Activated CD8-positive, alpha-beta memory T cell treated with anti-CD3 and anti-CD28 coated beads, Interleukin-2, amount 10 ng/mL, durations not matched to agents 7 days and 5 days (primary cell): ENCODE results near the gene UBE2I. TPM values are rescaled to one million over a fixed set of nuclear protein-coding genes. Genes with fewer than 3 reads are reported as not detected.

ENCODE experiments used
- ATAC-seq: fragments of 150-1000 bp; cut with Tn5 transposase; one replicate; pipeline ENCODE4 v1.10.0; 2021; ENCODE audit warnings: moderate library complexity
- CTCF ChIA-PET: fragments of 350-600 bp; sonication (Branson Sonifier 250); formaldehyde crosslinking; loops from one replicate; lab custom pipeline; 2021; ENCODE audit warnings: antibody characterized with exemption; lab: Charles Lee
- DNase-seq: peaks from one replicate; pipeline ENCODE4 v3.0.0-alpha.2; 2020
- H3K27ac Mint-ChIP-seq: one replicate; pipeline ENCODE4 v1.8.0; 2021; ENCODE audit warnings: mild to moderate bottlenecking, mixed read lengths
- H3K27me3 Mint-ChIP-seq: one replicate; pipeline ENCODE4 v1.8.0; 2021; ENCODE audit warnings: mixed read lengths
- H3K36me3 Mint-ChIP-seq: one replicate; pipeline ENCODE4 v1.8.0; 2021; ENCODE audit warnings: mild to moderate bottlenecking, mixed read lengths
- H3K4me1 Mint-ChIP-seq: one replicate; pipeline ENCODE4 v1.8.0; 2021; ENCODE audit warnings: mixed read lengths
- H3K4me3 Mint-ChIP-seq: one replicate; pipeline ENCODE4 v1.8.0; 2021; ENCODE audit warnings: mild to moderate bottlenecking, moderate library complexity, mixed read lengths
- H3K9me3 Mint-ChIP-seq: one replicate; pipeline ENCODE4 v1.8.0; 2022; ENCODE audit warnings: low read depth, mixed read lengths
- total RNA-seq, 2 experiments: library from RNA; stranded (reverse); gene quantifications; one replicate each; pipeline ENCODE4 v1.2.3, GENCODE V29; 2021

Gene UBE2I
- total RNA-seq, 2 experiments from 2014 or later = 224 to 253 TPM

DNA sequence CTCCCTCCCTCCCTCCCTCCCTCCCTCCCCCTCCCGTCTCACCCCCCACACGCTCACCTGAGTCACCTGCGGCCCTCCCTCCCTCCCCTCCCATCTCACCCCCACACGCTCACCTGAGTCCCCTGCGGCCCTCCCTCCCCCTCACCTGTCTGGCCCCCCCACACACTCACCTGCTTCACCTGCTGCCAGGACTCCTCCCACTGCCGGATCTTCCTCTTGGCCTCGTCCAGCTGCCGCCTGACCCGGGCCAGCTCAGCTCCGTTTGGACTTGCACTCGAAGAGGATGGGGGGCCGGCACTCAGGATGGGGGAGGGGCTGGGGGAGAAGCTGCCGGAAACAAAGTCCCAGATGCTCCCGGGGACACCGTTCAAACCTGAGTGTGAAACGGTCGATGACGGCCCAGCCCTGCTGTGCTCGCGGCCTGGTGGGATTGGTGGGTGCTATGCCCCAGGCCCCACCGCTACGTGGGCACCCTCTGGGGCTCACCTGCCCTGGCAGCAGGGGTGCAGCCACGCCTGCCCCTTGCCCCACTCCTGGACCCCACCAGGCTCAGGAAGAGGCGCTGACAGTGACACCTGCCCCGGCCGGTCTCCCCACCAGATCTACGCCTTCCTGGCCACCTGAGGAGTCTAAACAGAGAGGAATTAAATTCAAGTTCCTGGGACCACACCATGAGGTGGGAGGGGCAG, 58.2 kb downstream of the UBE2I start:
- H3K9me3 Mint-ChIP-seq = no peaks in the 10 kb centered on the region
- no peak overlapping the region for H3K4me3 Mint-ChIP-seq
- peaks cover 4% of the 10 kb centered on the region for H3K36me3 Mint-ChIP-seq
- H3K4me1 Mint-ChIP-seq = peaks cover 2% of the 10 kb centered on the region
- no peak overlapping the region for H3K27ac Mint-ChIP-seq
- CTCF ChIA-PET = no interaction called here
- no peak for ATAC-seq
- no peaks in the 10 kb centered on the region for H3K27me3 Mint-ChIP-seq
- no peak for DNase-seq

DNA sequence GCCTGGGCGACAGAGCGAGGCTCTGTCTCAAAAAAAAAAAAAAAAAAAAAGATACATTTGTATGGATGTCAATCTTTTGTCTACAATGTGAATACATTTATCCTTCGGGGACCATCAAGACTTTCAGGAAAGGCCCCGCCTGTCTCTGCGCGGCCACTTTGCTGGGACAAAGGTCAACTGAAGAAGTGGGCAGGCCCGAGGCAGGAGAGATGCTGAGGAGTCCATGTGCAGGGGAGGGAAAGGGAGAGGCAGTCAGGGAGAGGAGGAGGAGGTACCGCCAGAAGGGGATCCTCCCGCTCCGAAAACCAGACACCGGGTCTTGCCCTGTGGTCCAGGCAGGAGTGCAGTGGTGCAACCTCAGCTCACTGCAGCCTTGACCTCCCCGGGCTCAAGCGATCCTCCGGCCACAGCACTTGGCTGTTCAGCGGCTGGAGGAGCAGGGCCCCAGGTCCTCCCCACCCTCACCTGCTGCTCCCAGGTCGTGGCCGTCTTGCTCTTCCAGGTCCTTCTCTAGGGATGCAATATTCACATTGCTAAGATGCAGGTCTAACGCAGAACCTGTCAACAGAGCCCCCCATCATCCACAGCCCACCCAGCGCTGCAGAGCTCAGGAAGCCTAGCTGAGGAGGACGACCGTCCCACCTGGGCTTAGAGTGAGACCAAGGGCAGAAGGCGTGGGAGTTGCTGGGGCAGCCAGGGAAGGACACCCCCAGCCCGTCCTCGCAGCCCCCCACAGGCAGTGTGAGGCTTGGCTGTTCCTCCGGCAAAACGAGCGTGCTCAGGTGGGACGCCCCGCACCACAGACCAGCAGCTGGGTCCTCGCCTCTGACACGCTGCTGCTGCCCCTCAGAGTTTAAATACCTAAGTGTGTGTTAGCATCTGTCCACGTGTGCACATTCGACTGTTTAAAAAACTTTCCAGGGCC, 61.9 kb downstream of the UBE2I start:
- DNase-seq (no peak), ATAC-seq (no peak)
- Mint-ChIP-seq H3K36me3 (no peaks in the 10 kb centered on the region), H3K9me3 (no peaks in the 10 kb centered on the region), H3K27ac (no peak overlapping the region), H3K27me3 (no peaks in the 10 kb centered on the region), H3K4me1 (no peaks in the 10 kb centered on the region), H3K4me3 (no peak overlapping the region)
- CTCF ChIA-PET = interaction anchor here (0.6 to 1.1 kb wide), 3 partner anchors 9 to 630 kb away, joined by 3 to 7 read pairs (median 3); no protein-coding TSS in a partner anchor

DNA sequence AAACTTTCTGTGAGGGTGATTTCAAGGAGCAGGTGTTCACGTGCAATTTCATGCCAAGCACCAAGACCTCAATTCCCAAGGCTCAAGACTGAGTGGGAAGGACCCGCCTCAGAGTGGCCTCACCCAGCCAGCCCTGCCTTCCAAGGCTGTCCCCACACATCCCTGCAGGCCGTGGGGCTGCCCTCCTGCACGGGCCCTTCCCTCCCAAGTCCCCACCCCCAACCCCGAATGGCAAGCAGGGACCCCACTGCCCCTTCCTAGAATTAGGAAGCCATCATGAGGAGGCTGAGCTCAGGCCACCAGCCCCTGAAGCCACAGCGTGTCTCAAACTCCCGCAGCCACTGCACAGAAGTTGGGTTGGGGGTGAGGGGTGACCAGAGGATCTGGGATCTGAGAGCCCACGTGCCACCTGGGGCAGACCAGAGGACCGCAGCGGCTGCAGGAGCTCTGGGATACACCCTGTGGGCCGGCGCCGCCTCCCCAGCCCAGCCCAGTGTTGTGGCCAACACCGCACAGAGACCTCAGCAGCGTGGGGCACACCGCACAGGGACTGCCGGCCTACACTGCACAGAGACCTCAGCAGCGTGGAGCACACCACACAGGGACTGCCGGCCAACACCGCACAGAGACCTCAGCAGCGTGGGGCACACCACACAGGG, 63.0 kb downstream of the UBE2I start:
- CTCF ChIA-PET = interaction anchor here (0.6 kb wide), 1 partner anchor 631 kb away, joined by 3 read pairs; no protein-coding TSS in a partner anchor
- no peak overlapping the region for H3K4me3 Mint-ChIP-seq
- H3K27ac Mint-ChIP-seq = no peak overlapping the region
- no peak for ATAC-seq
- H3K27me3 Mint-ChIP-seq = no peaks in the 10 kb centered on the region
- H3K36me3 Mint-ChIP-seq = no peaks in the 10 kb centered on the region
- DNase-seq = no peak
- H3K4me1 Mint-ChIP-seq = no peaks in the 10 kb centered on the region
- H3K9me3 Mint-ChIP-seq = no peaks in the 10 kb centered on the region

DNA sequence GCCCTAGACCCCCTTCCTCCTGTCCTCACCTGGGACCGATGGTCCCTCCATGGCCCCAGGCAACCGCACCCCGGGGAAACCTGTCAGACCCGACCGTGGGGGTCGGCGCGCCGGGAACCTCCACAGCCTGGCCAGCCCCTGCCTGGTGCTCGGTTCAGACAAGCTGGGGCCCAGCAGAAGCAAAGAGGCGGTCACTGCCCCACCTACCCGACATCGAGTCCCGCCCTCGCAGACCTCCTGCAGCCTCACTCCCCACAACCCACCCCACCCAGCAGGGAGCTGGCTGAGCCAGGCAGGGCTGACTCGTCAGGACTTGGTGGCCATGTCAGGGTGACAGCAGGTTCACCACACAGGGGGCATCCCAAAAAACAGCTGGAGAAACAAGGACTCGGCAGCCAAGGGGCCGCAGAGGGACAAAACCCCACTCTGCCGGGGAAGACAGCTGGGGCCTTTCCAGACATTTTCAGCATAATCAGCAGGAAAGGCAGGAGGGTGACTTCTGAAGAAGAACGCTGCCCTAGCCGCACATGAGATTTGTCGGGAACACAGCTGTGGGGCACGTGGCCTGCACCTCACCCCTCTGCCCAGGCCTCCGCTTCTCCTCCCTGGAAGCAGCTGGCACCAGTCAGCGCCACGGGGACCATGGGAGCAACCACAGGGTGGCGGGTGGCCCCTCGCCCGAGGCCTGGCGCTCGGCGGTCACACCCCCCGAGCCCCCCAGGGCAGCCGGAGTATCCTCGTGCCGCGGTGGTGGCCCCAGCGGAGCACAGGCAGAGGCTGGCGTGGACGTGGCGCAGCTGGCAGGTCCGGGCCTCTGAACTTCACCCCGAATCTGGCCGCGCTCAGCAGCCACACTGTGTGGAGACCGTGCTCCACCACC, 65.2 kb downstream of the UBE2I start:
- Mint-ChIP-seq H3K36me3 (no peaks in the 10 kb centered on the region), H3K27ac (no peak overlapping the region), H3K4me1 (peaks cover 14% of the 10 kb centered on the region), H3K27me3 (no peaks in the 10 kb centered on the region), H3K4me3 (no peak overlapping the region), H3K9me3 (no peaks in the 10 kb centered on the region)
- DNase-seq (no peak), ATAC-seq (no peak)
- CTCF ChIA-PET = no interaction called here

DNA sequence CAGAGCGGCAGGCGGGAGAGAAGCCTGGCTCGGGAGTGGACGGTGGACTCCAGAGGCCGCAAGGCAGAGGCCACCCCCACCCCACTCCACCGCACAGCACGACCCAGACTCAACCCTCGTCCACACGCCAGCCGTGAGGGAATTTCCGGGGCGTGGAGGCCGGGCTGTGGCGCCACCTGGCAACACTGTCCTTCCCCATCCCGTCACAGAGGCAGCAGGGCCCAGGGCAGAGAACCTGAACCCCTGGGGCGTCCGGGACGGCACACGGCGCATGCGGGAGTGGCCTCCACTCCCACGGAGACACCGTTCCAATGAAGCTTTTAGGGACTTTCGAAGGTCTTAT, 65.8 kb downstream of the UBE2I start:
- Mint-ChIP-seq H3K4me3 (no peak overlapping the region), H3K9me3 (no peaks in the 10 kb centered on the region), H3K27ac (no peak overlapping the region), H3K36me3 (no peaks in the 10 kb centered on the region), H3K4me1 (peaks cover 18% of the 10 kb centered on the region), H3K27me3 (no peaks in the 10 kb centered on the region)
- no peak for ATAC-seq
- no peak for DNase-seq
- CTCF ChIA-PET = no interaction called here

DNA sequence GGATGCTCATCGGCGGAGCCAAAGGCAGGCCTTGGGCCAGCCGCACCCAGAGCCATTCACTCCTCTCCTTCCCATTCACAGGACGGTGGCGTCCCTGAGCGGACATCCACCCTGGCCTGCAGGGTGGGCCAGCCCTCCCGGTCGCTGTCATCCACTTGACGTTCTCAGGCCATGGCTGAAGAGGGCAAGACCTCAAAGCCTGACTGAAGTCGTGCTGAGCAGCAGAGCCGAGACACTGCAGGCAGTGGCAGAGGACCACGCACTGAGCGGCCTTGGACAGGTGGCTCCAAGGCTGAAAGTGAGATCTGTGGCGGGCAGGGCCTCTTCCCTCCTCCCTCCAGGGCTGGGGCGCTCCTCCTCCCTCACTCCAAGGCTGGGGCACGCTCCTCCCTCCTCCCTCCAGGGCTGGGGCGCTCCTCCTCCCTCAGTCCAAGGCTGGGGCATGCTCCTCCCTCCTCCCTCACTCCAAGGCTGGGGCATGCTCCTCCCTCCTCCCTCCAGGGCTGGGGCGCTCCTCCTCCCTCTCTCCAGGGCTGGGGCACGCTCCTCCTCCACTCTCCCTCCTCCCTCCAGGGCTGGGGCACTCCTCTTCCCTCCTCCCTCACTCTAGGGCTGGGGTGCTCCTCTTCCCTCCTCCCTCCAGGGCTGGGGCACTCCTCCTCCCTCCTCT, 66.4 kb downstream of the UBE2I start:
- no peak for ATAC-seq
- H3K4me1 Mint-ChIP-seq = peaks cover 18% of the 10 kb centered on the region
- no peak overlapping the region for H3K27ac Mint-ChIP-seq
- CTCF ChIA-PET = no interaction called here
- no peak for DNase-seq
- H3K36me3 Mint-ChIP-seq = no peaks in the 10 kb centered on the region
- no peaks in the 10 kb centered on the region for H3K27me3 Mint-ChIP-seq
- no peaks in the 10 kb centered on the region for H3K9me3 Mint-ChIP-seq
- no peak overlapping the region for H3K4me3 Mint-ChIP-seq

Other genes with a start within 250 kb of the UBE2I start
- not detected for gene SSTR5, start 236.9 kb upstream of the UBE2I start, total RNA-seq
- gene C1QTNF8, start 213.4 kb upstream of the UBE2I start, total RNA-seq = not detected
- gene CACNA1H, start 156.5 kb upstream of the UBE2I start, total RNA-seq = 1 to 10 TPM in 1 of 2 experiments, under 1 TPM in 1; 0.37 to 1.3 TPM
- not detected for gene TPSG1, start 84.4 kb upstream of the UBE2I start, total RNA-seq
- gene TPSB2, start 79.5 kb upstream of the UBE2I start, total RNA-seq = not detected
- not detected for gene TPSAB1, start 68.9 kb upstream of the UBE2I start, total RNA-seq
- not detected for gene TPSD1, start 53.6 kb upstream of the UBE2I start, total RNA-seq
- under 1 TPM; 0.45 to 0.53 TPM for gene BAIAP3, start 24.0 kb downstream of the UBE2I start, total RNA-seq
- gene TSR3, start 42.2 kb downstream of the UBE2I start, total RNA-seq = 10 to 100 TPM; 52.9 to 57.8 TPM
- gene GNPTG, start 42.3 kb downstream of the UBE2I start, total RNA-seq = 10 to 100 TPM; 29.3 to 33.0 TPM
- 10 to 100 TPM; 30.1 to 43.0 TPM for gene UNKL, start 105.1 kb downstream of the UBE2I start, total RNA-seq
- gene UQCC4, start 111.1 kb downstream of the UBE2I start, total RNA-seq = 10 to 100 TPM; 15.7 to 18.5 TPM
- gene PERCC1, start 121.4 kb downstream of the UBE2I start, total RNA-seq = under 1 TPM in 1 of 2 experiments, not detected in 1; 0.33 TPM
- 1 to 10 TPM; 2.0 to 2.9 TPM for gene CCDC154, start 134.9 kb downstream of the UBE2I start, total RNA-seq
- gene CLCN7, start 165.4 kb downstream of the UBE2I start, total RNA-seq = 10 to 100 TPM; 53.0 to 60.5 TPM
- gene PTX4, start 179.3 kb downstream of the UBE2I start, total RNA-seq = not detected
- 10 to 100 TPM; 60.7 to 63.8 TPM for gene TELO2, start 183.7 kb downstream of the UBE2I start, total RNA-seq
- gene TMEM204, start 224.0 kb downstream of the UBE2I start, total RNA-seq = 10 to 100 TPM; 34.7 to 37.1 TPM